ENCODE data around the gene NUPR1. TPM values are rescaled to one million over a fixed set of nuclear protein-coding genes. Genes with fewer than 3 reads are reported as not detected.
"Not testable (repeated sequence)": the region's sequence is repeated elsewhere in the genome, so short reads cannot be mapped to it uniquely, and the experiment has no call there.

Gene NUPR1
- polyA plus RNA-seq, 4 donors, result 11.7 to 84.7 (median 12.3) TPM

DNA sequence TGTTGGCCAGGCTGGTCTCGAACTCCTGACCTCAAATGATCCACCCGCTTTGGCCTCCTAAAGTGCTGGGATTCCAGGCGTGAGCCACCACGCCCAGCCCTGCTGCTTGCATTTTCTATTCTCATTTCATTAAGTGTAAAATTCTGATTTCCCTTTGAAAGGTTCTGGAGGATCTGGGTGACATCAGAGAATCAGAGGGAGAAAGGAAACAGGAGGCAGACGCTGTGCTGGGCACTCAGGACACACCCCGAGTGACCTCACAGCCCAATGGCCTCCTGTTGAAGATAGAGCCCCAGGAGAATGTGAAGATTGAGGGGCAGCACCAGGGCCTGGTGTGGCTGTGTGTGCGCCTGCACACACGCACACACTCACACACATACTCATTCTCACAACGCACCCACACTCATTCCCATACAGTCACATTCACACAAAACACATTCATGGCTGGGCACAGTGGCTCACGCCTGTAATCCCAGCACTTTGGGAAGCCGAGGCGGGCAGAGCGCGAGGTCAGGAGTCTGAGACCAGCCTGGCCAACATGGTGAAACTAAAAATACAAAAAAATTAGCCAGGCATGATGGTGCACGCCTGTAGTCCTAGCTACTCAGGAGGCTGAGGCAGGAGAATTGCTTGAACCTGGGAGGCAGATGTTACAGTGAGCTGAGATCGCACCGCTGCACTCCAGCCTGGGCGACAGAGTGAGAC lies 38.1 kb downstream of the NUPR1 start:
- not testable (repeated sequence) for DNase-seq (ENCODE audit: low read depth in 4 of 4, low spot score in 3 of 4)

DNA sequence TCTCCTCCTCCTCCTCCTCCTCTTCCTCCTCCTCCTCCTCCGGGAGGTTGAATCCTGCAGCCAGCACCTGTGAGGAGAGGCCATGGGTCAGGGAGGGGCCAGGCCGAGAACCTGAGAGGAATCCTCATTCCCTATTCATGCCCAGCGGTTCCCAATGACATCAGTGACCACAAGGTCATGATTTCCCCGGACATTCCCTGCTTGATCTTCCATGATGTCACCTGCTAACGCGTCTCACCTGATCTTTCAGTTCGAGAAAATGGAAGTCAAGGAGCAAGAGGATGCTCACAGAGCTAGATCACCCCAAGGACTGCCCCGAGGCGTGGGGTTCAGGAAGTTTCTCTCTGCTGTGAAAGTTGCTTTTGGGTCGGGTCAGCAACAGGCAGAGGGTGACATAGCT lies 38.9 kb downstream of the NUPR1 start:
- DNase-seq (ENCODE audit: low read depth in 4 of 4, low spot score in 3 of 4), result no peak

- no peak for DNase-seq (ENCODE audit: low read depth in 4 of 4, low spot score in 3 of 4)
These were observed 40.0 kb downstream of the NUPR1 start for GRCh38 chr16:28498666-28499381.

DNA sequence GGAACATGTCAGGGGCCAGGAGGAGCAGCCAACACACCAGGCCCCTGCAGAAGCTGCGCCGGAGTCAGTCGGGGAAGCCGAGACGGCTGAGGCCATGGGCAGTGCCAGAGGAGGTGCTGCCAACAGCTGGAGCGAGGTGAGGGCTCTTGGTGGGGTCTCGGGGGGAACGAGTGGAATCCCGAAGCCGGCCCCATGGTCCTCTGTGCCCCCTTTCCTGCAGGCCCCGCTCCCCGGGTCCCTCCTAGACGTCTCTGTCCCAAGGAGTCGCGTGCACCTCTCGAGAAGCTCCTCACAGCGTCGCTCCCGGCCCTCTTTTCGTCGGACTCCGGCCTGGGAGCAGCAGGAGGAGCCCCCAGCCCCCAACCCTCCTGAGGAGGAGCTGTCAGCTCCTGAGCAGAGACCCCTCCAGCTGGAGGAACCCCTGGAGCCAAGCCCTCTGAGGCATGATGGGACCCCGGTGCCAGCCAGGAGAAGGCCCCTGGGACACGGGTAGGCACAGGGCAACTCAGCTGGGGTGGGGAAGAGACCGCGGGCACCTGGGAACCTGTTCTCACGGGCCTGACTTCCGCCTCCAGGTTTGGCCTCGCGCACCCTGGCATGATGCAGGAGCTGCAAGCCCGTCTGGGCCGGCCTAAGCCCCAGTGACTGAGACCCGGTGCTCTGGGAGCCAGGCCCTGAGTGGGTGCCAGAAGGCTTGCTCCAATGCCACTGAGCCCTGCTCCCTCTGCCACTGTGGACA lies 40.7 kb downstream of the NUPR1 start:
- no peak for DNase-seq (ENCODE audit: low read depth in 4 of 4, low spot score in 3 of 4)

DNA sequence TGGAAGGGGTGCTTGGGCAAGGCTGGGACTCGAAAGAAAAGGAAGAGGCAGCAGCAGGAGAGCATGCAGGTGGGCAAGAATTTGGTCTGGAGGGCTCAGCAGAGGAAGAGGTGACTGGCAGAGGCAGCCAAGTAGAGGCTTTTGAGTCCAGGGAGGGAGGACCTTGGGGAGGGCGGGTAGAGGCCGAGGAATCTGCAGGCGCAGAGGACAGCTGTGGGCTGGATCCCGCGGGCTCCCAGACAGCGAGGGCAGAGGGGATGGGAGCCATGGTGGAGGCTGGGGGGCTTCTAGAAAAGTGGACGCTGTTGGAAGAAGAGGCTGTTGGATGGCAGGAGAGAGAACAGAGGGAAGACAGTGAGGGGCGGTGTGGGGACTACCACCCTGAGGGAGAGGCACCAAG lies 41.4 kb downstream of the NUPR1 start:
- no peak for DNase-seq (ENCODE audit: low read depth in 4 of 4, low spot score in 3 of 4)

DNA sequence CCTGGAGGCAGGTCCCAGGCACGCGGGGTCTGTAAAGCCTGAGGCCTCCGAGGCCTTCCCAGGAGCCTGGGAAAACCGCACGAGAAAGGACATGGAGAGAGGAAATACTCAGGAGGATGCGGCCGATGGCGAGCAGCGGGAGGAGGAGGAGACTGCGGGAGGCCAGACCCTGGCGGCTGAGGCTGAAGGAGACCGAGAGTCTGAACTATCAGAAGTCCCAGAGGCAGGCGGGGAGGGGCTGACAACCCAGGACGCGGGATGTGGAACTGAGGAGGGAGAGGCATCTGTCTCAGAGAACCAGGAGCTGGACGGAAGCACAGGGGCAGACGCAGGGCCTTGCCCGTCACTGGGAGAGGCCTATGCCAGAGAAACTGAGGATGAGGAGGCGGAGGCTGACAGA lies 41.9 kb downstream of the NUPR1 start:
- no peak for DNase-seq (ENCODE audit: low read depth in 4 of 4, low spot score in 3 of 4)

DNA sequence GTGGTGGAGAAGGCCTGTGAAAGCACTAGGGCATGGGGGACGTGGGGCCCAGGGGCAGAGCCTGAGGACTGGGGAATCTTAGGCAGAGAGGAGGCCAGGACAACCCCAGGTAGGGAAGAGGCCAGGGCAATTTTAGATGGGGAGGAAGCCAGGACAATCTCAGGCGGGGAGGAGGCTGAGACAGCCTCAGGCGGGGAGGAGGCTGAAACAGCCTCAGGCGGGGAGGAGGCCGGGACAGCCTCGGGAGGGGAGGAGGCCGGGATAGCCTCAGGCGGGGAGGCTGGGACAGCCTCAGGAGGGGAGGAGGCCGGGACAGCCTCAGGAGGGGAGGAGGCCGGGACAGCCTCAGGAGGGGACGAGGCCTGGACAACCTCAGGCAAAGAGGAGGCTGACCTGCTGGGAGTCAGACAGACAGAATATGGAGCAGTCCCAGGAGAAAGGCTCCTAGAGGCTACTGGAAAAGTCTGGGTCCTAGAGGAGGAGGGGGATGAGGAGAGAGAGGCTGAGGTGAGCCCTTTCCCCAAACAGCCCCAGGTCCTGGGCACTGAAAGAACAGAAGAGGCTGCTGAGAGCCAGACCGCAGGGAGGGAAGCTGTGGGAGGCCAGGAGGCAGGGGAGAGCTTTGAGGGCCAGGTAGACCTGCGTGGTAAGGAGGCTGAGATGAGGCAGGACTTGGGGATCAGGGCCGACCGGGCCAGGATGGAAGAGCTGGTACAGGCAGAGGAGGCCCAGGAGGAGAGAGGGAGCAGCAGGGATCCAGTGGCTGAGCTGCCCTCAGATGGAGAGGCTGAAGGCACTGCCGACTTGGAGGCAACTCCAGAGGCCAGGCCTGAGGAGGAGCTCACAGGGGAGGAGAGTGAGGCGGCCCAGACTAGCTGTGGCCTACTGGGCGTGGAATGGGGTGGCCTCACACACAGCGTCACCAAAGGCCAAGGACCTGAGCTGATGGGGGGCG lies 42.7 kb downstream of the NUPR1 start:
- DNase-seq (ENCODE audit: low read depth in 4 of 4, low spot score in 3 of 4), result no peak

GRCh38 chr16:28495098-28495793 lies 43.5 kb downstream of the NUPR1 start:
- no peak for DNase-seq (ENCODE audit: low read depth in 4 of 4, low spot score in 3 of 4)

GRCh38 chr16:28494121-28494851 lies 44.5 kb downstream of the NUPR1 start, which contains the start of gene APOBR:
APOBR (plus strand) TSS chr16:28494643; CDS start chr16:28494682, 39 bp downstream.
- no peak for DNase-seq (ENCODE audit: low read depth in 4 of 4, low spot score in 3 of 4)

DNA sequence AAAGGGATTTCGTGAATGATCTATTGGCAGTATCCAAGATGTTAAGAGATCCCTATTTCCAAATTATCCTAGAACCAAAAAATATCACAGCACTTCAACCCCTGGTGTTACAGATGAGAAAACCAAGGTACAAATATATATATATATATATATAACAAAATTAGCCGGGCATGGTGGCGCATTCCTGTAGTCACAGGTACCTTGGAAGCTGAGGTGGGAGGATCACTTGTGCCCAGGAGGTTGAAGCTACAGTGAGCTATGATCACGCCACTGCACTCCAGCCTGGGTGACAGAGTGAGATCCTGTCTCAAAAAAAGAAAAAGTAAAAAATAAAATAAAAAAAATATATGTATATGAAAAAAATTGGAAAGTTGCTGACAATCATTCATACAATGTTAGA lies 46.3 kb downstream of the NUPR1 start:
- no peak for DNase-seq (ENCODE audit: low read depth in 4 of 4, low spot score in 3 of 4)

- DNase-seq (ENCODE audit: low read depth in 4 of 4, low spot score in 3 of 4), result peak; percentile 90 to 95 (median 93)
These were observed 46.8 kb downstream of the NUPR1 start, which contains the start of gene CLN3 for GRCh38 chr16:28491970-28492474. CLN3 (minus strand) TSS chr16:28492074; CDS start chr16:28491759, 315 bp downstream.

- peak in 3 of 4 donors; percentile 7 to 14 (median 12) for DNase-seq (ENCODE audit: low read depth in 4 of 4, low spot score in 3 of 4)
These were observed 47.4 kb downstream of the NUPR1 start for GRCh38 chr16:28491230-28491969.

- DNase-seq (ENCODE audit: low read depth in 4 of 4, low spot score in 3 of 4), result no peak
These were observed 52.5 kb downstream of the NUPR1 start for GRCh38 chr16:28486266-28486665.

GRCh38 chr16:28483361-28483760 lies 55.4 kb downstream of the NUPR1 start:
- DNase-seq (ENCODE audit: low read depth in 4 of 4, low spot score in 3 of 4), result not testable (repeated sequence)
